ENCODE results near the gene COL23A1.

GRCh38 chr5:178356431-178356872, 233.7 kb downstream of the COL23A1 start:
- TF ChIP-seq ZNF350 (tag by site-specific recombination; IDR thresholded peaks at IDR 0.05) (no peak), CTCF (tag by site-specific recombination; IDR thresholded peaks at IDR 0.05) (no peak), ZNF777 (tag by site-specific recombination; IDR thresholded peaks at IDR 0.05; ENCODE audit: borderline replicate concordance) (no peak), ZNF626 (tag by site-specific recombination; IDR thresholded peaks at IDR 0.05) (no peak), ZBTB26 (tag by site-specific recombination; optimal IDR thresholded peaks at IDR 0.05) (no peak), SP2 (tag by site-specific recombination; IDR thresholded peaks at IDR 0.05) (no peak), ZNF274 (IDR thresholded peaks at IDR 0.05; ENCODE audit: low read length) (no peak), ZNF274 (tag by site-specific recombination; IDR thresholded peaks at IDR 0.05; ENCODE audit: borderline replicate concordance) (no peak), AEBP2 (tag by site-specific recombination; IDR thresholded peaks at IDR 0.05; ENCODE audit: borderline replicate concordance) (no peak), ZNF639 (tag by site-specific recombination; IDR thresholded peaks at IDR 0.05) (no peak), ZNF138 (tag by site-specific recombination; IDR thresholded peaks at IDR 0.05; ENCODE audit: borderline replicate concordance) (no peak), HIC1 (tag by site-specific recombination; IDR thresholded peaks at IDR 0.05) (no peak), ATF2 (tag by site-specific recombination; IDR thresholded peaks at IDR 0.05; ENCODE audit: low read depth) (no peak)

All from HEK293 (cell line).